Activated T-helper 9 cell treated with anti-CD3 and anti-CD28 coated beads, Interleukin-2, amount 50 U/mL, for 16 hours (primary cell): ENCODE data around the gene GRIK2.

Experiments
- DNase-seq: peaks from one replicate; pipeline ENCODE4 v3.0.0-alpha.2; 2020; ENCODE audit warnings: low read depth

GRIK2 gene

GRCh38 chr6:101400326-101401135, 7.0 kb downstream of the GRIK2 start:
- no peak for DNase-seq

- no peak for DNase-seq
These were observed 7.7 kb downstream of the GRIK2 start for GRCh38 chr6:101401171-101401570.

DNA sequence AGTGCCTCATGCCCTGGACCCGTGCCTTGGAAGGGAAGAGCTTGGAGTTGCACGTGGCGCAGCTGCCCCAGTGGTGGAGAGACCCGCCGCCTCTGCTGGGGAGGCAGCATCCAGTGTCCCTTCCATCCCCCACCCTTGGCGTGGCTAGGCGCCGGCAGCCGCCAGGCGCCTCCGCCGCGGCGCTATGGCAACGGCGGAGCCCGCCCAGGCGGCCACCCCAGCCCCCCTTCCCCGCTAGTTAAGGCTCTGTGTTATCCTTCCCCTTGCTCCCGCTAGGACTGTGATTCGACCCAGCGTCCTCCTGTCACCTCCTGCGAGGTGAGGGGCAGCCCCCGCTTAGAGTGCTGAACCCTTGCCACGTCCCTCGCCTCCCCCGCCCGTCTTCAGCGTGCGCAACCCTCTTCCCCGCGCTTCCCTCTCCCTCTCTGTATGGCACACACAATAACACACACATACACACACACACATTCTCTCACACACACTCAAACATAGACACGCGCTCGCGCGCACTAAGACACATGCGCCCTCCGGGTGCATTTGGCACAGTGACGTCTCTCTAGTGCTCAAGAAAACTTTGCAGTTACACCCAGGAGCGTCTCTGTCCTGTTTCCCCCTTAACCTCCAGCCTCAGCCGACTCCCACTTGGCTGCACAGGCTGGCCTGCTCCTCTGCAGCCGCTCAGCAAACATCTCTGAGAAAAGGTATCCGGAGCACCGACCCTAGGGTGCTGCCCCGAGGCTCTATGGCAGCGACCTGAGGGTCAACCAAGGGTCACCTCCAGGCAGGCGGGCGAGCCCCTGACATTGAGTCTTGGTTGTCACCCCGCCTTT, 8.5 kb downstream of the GRIK2 start:
- no peak for DNase-seq

DNA sequence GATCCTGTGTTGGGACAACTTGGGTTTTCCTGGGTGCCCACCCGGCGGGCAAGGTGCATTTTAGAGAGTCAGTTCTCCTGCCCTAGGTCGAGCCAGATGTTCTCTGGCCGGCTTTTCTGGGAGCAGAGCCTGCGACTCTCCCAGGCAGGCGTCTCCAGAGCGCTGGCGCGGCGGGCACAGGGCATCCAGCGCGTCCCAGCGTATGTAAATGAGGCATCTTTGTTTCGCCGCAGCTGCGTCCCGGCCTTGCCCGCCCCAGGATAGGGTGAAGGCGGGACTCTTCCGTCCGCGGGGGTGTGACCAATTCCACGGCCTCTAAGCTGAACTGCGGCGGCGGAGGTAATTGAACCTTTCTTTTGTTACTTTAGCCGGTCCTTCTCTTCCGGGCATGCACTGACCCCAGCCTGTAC, 9.1 kb downstream of the GRIK2 start:
- no peak for DNase-seq

- no peak for DNase-seq
These were observed 9.9 kb downstream of the GRIK2 start for GRCh38 chr6:101403216-101403945.

- DNase-seq: no peak
These were observed 11.3 kb downstream of the GRIK2 start for GRCh38 chr6:101404775-101405174.

DNA sequence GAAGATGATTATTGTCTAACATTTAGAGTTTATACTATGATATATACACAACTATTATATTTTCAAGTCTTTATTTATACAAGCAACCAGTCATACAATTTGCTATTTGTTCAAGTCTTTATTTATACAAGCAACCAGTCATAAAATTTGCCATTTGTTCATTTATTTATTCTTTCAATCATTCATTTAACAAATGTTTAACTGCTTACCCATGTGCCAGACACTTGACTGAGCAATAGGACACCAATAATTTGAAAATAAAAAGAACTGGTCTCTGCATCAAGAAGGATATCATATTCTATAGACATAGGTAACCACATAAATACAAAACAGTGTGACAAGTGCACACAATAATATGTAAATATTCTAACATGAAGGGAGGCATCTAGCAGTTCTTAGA, 20.3 kb downstream of the GRIK2 start:
- no peak for DNase-seq

DNA sequence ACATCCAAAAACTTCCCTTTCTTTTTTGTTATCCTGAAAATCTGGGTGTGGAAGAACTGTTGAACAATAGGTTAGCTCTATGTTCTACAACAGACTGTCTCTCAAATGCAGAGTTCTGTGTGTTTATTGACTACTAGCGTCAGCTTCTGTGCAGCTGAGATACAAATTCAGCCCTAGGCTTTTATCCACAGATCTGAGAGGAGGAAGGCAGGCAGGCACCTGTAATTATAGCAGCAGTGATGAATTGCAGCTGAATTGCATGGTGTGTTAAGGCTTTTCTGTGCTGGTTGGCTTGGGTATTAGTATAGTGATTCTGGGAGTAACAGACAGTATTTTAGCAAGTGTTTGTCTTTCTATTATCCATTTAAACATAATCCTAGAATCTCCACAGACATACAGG, 24.4 kb downstream of the GRIK2 start:
- no peak for DNase-seq

- no peak for DNase-seq
These were observed 28.7 kb downstream of the GRIK2 start for GRCh38 chr6:101422251-101422650.

DNA sequence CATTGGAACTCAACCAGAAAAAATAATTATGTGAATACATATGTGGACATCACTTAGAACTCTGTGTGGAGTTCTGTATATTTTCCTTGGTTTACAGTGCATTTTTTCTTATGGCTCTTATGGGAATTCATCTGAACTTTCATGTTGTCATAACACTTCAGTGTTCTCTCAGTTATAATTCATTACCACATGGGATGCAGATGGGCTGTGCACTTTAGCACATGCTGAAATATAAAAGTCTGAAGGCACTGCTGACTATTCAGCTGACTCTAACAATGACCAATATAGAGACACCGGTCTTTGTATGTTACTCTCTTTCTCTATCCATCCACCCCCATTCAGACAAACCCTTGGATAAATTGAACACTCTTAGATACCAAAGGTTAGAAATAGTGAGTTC, 29.3 kb downstream of the GRIK2 start:
- DNase-seq: no peak

DNA sequence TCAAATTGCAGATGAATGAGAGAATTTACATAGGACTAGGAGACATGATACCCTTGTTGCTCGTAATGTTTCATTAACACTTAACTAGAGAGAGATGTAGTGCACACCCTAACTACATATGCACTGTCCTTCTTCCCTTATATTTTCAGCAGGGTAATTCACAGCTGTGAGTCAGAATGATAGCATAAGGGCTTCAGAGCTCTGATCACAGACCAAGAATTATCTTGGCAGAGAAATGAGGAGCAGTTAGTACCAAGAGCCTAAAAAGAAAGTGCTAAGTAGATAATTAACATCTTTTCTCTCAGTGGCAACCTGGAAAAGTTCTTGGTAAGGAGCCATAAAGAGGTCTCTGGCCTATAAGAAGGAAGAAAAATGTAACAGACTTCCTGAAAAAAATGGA, 35.8 kb downstream of the GRIK2 start:
- no peak for DNase-seq

GRCh38 chr6:101429845-101430244, 36.3 kb downstream of the GRIK2 start:
- DNase-seq: no peak

DNA sequence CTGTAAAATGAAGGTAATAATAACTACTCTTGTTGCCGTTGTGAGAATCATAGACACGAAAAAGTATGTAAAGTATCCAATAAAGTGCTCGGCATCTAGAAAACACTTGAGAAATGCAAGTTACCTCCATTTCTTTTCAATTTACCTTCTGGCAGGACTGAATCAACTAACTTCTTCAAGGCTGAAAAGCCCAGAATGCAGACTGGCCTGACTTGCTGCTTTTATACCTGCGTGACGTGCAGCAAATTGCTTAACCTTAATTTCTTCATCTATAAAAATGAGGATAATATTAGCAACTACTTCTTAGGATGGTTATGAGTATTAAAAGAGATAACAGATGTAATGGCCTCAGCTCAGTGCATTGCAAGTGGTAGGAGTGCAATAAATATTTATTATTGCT, 39.6 kb downstream of the GRIK2 start:
- DNase-seq: no peak

DNA sequence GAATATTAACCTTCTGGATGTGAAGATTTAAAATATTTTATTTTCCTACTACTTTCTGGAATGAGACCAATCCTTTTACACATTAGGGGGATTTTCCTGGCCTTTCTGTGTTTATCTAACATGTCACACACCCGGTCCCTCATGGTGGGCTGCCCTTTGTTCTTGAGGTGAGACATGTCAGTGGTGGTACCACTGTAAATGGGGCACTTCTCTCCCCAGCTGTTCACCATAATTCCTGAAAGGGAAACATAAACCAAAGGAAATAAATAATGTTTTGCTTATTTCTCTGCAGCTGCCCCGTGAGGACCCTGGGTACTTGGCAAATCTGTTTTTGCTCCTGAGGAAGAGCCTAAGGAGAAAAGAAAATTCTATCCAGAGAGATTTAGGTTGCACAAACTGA, 41.1 kb downstream of the GRIK2 start:
- no peak for DNase-seq

DNA sequence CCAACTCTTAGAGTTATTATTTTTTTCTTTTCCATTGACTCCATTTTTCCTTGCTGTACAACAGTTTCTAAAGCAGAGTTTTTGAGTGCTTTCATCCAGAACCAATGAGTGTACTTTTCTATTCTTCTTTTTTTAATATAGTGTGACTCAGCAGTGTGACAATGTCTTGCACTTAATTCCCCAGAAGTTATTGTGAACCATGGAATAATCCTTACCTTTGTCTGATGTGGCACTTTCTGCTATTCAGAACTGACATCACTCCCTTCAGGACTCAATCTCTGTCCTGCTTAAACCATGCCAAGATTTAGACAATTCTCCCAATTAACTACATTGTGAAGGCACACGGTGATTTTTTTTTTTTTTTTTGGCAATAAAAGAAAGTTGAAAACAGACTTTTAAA, 41.5 kb downstream of the GRIK2 start:
- no peak for DNase-seq

DNA sequence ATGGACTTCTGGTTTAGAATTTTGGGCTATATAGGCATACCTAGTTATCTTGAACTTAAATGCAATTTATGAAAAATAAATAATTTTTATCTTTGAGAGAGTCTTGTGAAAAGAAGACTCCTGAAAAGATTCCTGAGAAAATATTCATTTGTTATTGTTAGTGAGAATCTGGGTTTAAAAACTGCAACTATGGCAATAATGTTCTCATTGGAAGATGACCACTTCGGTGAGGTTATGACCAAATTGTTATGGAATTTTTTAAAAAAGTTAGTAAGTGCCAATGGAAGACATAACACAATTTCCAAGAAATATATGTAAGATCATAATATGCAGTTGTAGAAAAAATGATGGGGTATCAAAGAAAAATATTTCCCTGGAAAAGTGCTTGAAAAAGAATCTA, 46.3 kb downstream of the GRIK2 start:
- DNase-seq: no peak

GRCh38 chr6:101443315-101443714, 49.8 kb downstream of the GRIK2 start:
- no peak for DNase-seq

GRCh38 chr6:101444717-101445116, 51.2 kb downstream of the GRIK2 start:
- no peak for DNase-seq

DNA sequence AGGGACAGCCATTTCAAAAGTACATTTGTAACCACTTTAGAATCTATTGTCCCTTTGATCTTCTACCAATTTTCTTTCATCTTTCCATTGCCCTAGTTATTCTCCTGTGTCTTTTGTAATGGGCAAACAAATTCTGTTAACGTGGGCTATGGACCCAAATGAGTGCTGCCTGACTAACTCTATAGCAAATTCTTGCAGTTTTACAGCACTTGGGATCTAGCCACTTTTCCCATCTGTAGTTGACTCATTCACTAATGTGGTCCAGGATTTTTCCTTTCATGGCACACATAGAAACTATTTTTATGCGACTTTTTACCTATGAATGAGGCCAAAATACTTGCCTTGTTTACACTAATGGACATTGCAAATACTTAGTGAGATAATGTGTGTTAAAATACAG, 52.0 kb downstream of the GRIK2 start:
- no peak for DNase-seq

DNA sequence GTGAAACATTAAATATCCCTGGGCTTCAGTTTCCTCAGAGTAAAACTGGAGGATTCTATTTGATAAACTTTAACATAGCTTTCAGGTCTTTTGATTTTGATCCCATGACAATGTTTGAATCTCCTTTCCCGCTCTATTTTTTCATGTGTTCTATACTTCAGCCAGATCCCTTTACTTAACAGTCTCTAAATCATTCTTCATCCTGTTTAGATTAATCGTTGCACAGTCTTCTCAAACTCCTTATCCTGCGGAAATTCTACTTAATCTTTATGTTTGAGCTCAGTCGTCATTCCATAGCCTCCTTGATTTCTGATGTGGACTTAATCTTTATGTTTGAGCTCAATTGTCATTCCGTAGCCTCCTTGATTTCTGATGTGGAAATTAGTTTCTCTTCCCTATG, 57.4 kb downstream of the GRIK2 start:
- no peak for DNase-seq

- no peak for DNase-seq
These were observed 58.5 kb downstream of the GRIK2 start for GRCh38 chr6:101451981-101452380.

GRCh38 chr6:101453221-101453620, 59.7 kb downstream of the GRIK2 start:
- DNase-seq: no peak
